Endothelial cell of umbilical vein (primary cell): ENCODE measurements around the gene CMIP. TPM values are rescaled to one million over a fixed set of nuclear protein-coding genes. Genes with fewer than 3 reads are reported as not detected.

Experiments used
- BruUV-seq: library from RNA; stranded (reverse); fragments of 400-500 nt; replicated peaks from 2 replicates; lab custom pipeline; 2021; lab: Mats Ljungman, UMichigan
- CTCF ChIA-PET: fragments of 300-600, 350-600 bp; sonication (Branson Sonifier 250); formaldehyde crosslinking; loops from one replicate; lab custom pipeline; 2021; ENCODE audit warnings: antibody characterized with exemption, inconsistent platforms; lab: Charles Lee
- POLR2A ChIA-PET: fragments of 300-600, 350-600 bp; sonication (Branson Sonifier 250); formaldehyde crosslinking; loops from one replicate; lab custom pipeline; 2021; ENCODE audit warnings: antibody characterized with exemption, inconsistent platforms; lab: Charles Lee
- DNase-seq: peaks from one replicate; pipeline ENCODE4 v3.0.0-alpha.2; 2011; ENCODE audit warnings: low read depth, low spot score
- FAIRE-seq: peaks from 2 replicates; lab custom pipeline; 2011; peaks lifted over from hg19 to GRCh38; lab: Jason Lieb, UNC
- H2AFZ ChIP-seq: 2 replicates; pipeline ENCODE4 v1.6.0; 2012; ENCODE audit warnings: low read depth, low read length, control low read depth, inconsistent platforms
- H3K27ac ChIP-seq: 2 replicates; pipeline ENCODE4 v1.5.1; 2011; ENCODE audit warnings: low read depth, mild to moderate bottlenecking, control low read depth, low read length, moderate library complexity; ENCODE audit not compliant: insufficient read depth
- H3K27me3 ChIP-seq, 2 experiments: 2 replicates each; pipeline versions ENCODE4 v1.6.0 to v1.6.1; 2011; ENCODE audit warnings: low read length in 2 of 2, mixed read lengths in 1 of 2; ENCODE audit not compliant: control insufficient read depth in 2 of 2, insufficient read depth in 2 of 2
- H3K36me3 ChIP-seq, 2 experiments: 2 replicates in 1 of 2; 3 replicates in 1 of 2; pipeline ENCODE4 v1.5.1; 2011; ENCODE audit warnings: low read length in 2 of 2, mild to moderate bottlenecking in 1 of 2, moderate library complexity in 1 of 2; ENCODE audit not compliant: control insufficient read depth in 2 of 2, insufficient read depth in 2 of 2; ENCODE audit errors: extremely low read depth in 1 of 2
- H3K4me1 ChIP-seq: 3 replicates; pipeline ENCODE4 v1.5.1; 2011; ENCODE audit warnings: mild to moderate bottlenecking, low read length; ENCODE audit not compliant: control insufficient read depth, insufficient read depth; ENCODE audit errors: extremely low read depth
- H3K4me2 ChIP-seq: 2 replicates; pipeline ENCODE4 v1.6.1; 2011; ENCODE audit warnings: low read length, control low read depth, mixed read lengths; ENCODE audit not compliant: insufficient read depth
- H3K4me3 ChIP-seq, 3 experiments: fragments of 200-600 bp in 1 of 3; sonication (generic), shearing (Covaris generic) in 1 of 3; replicated peaks in 1 of 3; 2 replicates each; pipeline ENCODE4 v1.5.1; 2011 to 2016; ENCODE audit warnings: control low read depth in 3 of 3, low read length in 3 of 3, mild to moderate bottlenecking in 2 of 3, inconsistent platforms in 1 of 3, low read depth in 1 of 3, moderate library complexity in 1 of 3; ENCODE audit not compliant: insufficient read depth in 1 of 3
- H3K79me2 ChIP-seq: 2 replicates; pipeline ENCODE4 v1.6.0; 2012; ENCODE audit warnings: low read length, inconsistent platforms; ENCODE audit not compliant: control insufficient read depth, insufficient read depth
- H3K9ac ChIP-seq: replicated peaks from 2 replicates; pipeline ENCODE3; 2011; ENCODE audit warnings: low read length, control low read depth; ENCODE audit not compliant: insufficient read depth; ENCODE audit errors: extremely low read depth
- H3K9me1 ChIP-seq: replicated peaks from 3 replicates; pipeline ENCODE4 v1.6.0; 2011; ENCODE audit warnings: mild to moderate bottlenecking, low read length; ENCODE audit not compliant: control insufficient read depth, insufficient read depth; ENCODE audit errors: extremely low read depth
- H3K9me3 ChIP-seq: replicated peaks from 2 replicates; pipeline ENCODE4 v1.5.1; 2012; ENCODE audit warnings: low read length, inconsistent platforms; ENCODE audit not compliant: control insufficient read depth, insufficient read depth
- H4K20me1 ChIP-seq: replicated peaks from 2 replicates; pipeline ENCODE3; 2011; ENCODE audit warnings: mild to moderate bottlenecking, low read length; ENCODE audit not compliant: control insufficient read depth, insufficient read depth; ENCODE audit errors: extremely low read depth
- EZH2 ChIP-seq: IDR thresholded peaks from 2 replicates; pipeline ENCODE4 v1.6.1; 2012; ENCODE audit warnings: borderline replicate concordance, low read depth, mild to moderate bottlenecking, moderate library complexity, low read length, inconsistent platforms; ENCODE audit not compliant: severe bottlenecking
- FOS ChIP-seq: IDR thresholded peaks from 2 replicates; pipeline ENCODE4 v1.6.1; 2011; ENCODE audit warnings: mild to moderate bottlenecking, low read length, moderate library complexity, borderline replicate concordance; ENCODE audit not compliant: insufficient read depth
- GATA2 ChIP-seq: IDR thresholded peaks from 2 replicates; pipeline ENCODE4 v1.7.0; 2011; ENCODE audit warnings: low read depth, mild to moderate bottlenecking, moderate library complexity, mixed read lengths, low read length; ENCODE audit not compliant: insufficient read length, insufficient read depth
- JUN ChIP-seq: IDR thresholded peaks from 2 replicates; pipeline ENCODE4 v1.6.1; 2011; ENCODE audit warnings: borderline replicate concordance, low read depth; ENCODE audit not compliant: insufficient read length, insufficient read depth
- MYC ChIP-seq: IDR thresholded peaks from one replicate; pipeline ENCODE4 v1.6.1; 2011; ENCODE audit warnings: mild to moderate bottlenecking, low read depth, low read length
- POLR2A ChIP-seq: IDR thresholded peaks from 2 replicates; pipeline ENCODE4 v1.6.1; 2012; ENCODE audit warnings: low read depth, mild to moderate bottlenecking, control low read depth, low read length
- POLR2AphosphoS5 ChIP-seq: IDR thresholded peaks from 2 replicates; pipeline ENCODE4 v1.6.1; 2012; ENCODE audit warnings: low read depth, mild to moderate bottlenecking, control low read depth, low read length, moderate library complexity; ENCODE audit not compliant: insufficient read depth
- dilution Hi-C: fragments of 300-500 bp; cut with MboI; formaldehyde crosslinking; loops from one replicate; pipeline ENCODE4 v1.15.0; 2019; ENCODE audit warnings: low sequenced_read_pairs; ENCODE audit not compliant: extremely low pct_ligation_motif_present
- intact Hi-C: fragments of 100-400 bp; cut with micrococcal nuclease; formaldehyde crosslinking; loops from one replicate; pipeline ENCODE4 v1.10.0; 2022
- polyA plus RNA-seq, 4 experiments: library from polyadenylated mRNA; depleted of rRNA in 3 of 4; stranded (reverse) in 3 of 4; unstranded in 1 of 4; fragments of >200 nt; gene quantifications; 2 replicates each; pipeline versions ENCODE4 v1.2.1 to v1.2.3, GENCODE V29; 2011 to 2012; ENCODE audit warnings: missing spikeins in 1 of 4
- total RNA-seq: library from RNA; stranded (reverse); gene quantifications from 2 replicates; pipeline ENCODE4 v1.2.3, GENCODE V29; 2021
- TF ChIP-seq, protein P1 (sequence below), 2 donors: IDR thresholded peaks; 1 replicate in 1 of 2; 2 replicates in 1 of 2; pipeline ENCODE4 v1.5.1; 2011; ENCODE audit warnings: low read length in 2 of 2, mild to moderate bottlenecking in 2 of 2, moderate library complexity in 2 of 2, control low read depth in 1 of 2, inconsistent platforms in 1 of 2, low read depth in 1 of 2; ENCODE audit not compliant: insufficient read depth in 1 of 2; ENCODE audit errors: extremely low read depth in 1 of 2
- TF ChIP-seq, protein P2 (sequence below): IDR thresholded peaks from 2 replicates; pipeline ENCODE4 v1.6.1; 2011; ENCODE audit not compliant: insufficient read depth, insufficient read length

Gene CMIP
- total and polyA plus RNA-seq, 2 donors (not counting 3 experiments of a cell fraction or from before 2014, with no cell fraction given): 29.0 to 101 TPM

DNA sequence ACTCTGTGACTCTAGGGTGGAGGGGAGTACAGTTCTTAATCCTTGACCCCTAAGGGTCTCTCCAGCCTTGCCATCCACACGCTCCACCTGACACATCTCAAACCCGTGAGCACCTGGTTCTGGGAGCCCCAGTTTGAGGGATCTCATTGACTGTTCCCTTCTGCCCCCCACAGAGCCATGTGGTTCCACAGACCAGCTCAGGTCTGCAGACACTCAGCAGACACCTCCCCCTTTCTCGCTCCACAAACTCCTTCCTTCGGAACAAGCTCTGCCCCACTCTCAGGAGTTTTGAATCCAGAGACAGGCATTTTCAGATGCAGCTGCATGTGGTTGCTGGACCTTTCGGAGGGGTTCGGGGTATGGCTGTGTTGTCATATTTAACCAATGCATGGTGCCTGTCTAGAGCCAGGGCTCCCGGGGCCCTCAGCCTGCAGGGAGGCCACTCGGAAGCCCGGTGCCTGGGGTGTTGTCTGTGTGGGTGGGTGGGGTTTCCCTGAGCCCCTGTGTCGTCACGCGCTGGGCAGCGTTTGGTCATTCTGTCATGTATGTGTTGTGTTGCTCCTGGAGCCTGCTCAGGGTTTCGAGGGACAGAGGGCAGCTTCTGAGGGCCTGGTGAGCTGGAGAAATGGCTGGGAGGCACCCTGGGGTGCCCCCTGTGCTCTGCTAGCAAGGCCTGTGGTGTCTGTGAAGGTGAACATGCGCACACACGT, 235.3 kb downstream of the CMIP start:
- Histone ChIP-seq H3K4me2 (no peak overlapping the region), H3K9me3 (no peaks in the 10 kb centered on the region), H3K27ac (no peak overlapping the region), H3K4me3 (no peak overlapping the region), H3K9ac (no peak overlapping the region), H4K20me1 (no peaks in the 10 kb centered on the region), H3K27me3 (no peaks in the 10 kb centered on the region), H2AFZ (no peak overlapping the region), H3K79me2 (no peaks in the 10 kb centered on the region), H3K4me1 (peaks cover 10% of the 10 kb centered on the region), H3K9me1 (no peaks in the 10 kb centered on the region), H3K36me3 (peaks cover 0 to 34% of the 10 kb centered on the region in 2 experiments)
- TF ChIP-seq, protein P1, sequence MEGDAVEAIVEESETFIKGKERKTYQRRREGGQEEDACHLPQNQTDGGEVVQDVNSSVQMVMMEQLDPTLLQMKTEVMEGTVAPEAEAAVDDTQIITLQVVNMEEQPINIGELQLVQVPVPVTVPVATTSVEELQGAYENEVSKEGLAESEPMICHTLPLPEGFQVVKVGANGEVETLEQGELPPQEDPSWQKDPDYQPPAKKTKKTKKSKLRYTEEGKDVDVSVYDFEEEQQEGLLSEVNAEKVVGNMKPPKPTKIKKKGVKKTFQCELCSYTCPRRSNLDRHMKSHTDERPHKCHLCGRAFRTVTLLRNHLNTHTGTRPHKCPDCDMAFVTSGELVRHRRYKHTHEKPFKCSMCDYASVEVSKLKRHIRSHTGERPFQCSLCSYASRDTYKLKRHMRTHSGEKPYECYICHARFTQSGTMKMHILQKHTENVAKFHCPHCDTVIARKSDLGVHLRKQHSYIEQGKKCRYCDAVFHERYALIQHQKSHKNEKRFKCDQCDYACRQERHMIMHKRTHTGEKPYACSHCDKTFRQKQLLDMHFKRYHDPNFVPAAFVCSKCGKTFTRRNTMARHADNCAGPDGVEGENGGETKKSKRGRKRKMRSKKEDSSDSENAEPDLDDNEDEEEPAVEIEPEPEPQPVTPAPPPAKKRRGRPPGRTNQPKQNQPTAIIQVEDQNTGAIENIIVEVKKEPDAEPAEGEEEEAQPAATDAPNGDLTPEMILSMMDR (IDR thresholded peaks at IDR 0.05; ENCODE audit: extremely low read depth in 1 of 2, insufficient read depth in 1 of 2, low read depth in 1 of 2, low read length in 2 of 2): no peak
- TF ChIP-seq, protein P2, sequence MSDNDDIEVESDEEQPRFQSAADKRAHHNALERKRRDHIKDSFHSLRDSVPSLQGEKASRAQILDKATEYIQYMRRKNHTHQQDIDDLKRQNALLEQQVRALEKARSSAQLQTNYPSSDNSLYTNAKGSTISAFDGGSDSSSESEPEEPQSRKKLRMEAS: no peak
- TF ChIP-seq POLR2AphosphoS5 (no peak), POLR2A (no peak), EZH2 (no peak), JUN (no peak), FOS (no peak), MYC (no peak), GATA2 (no peak)
- dilution Hi-C loops: no loop called here
- intact Hi-C loops: no loop called here
- BruUV-seq: no TSS peak
- DNase-seq (no peak), FAIRE-seq (no peak)
- CTCF ChIA-PET: interaction anchor here (1.7 to 1.9 kb wide), 2 partner anchors 13 to 17 kb away, joined by 5 read pairs; no protein-coding TSS in a partner anchor
- POLR2A ChIA-PET: no interaction called here
